Ectodermal cell (in vitro differentiated cells): ENCODE results near the gene SMIM22.
"Not testable (repeated sequence)": the region's sequence is repeated elsewhere in the genome, so short reads cannot be mapped to it uniquely, and the experiment has no call there.

Experiments
- H3K27ac ChIP-seq: 2 replicates; pipeline ENCODE4 v1.7.0; 2013; ENCODE audit warnings: mild to moderate bottlenecking, low read depth, low read length; ENCODE audit not compliant: insufficient read depth, poor library complexity, severe bottlenecking
- H3K27me3 ChIP-seq: 2 replicates; pipeline ENCODE4 v1.7.0; 2013; ENCODE audit warnings: mild to moderate bottlenecking, low read length; ENCODE audit not compliant: insufficient read depth, control insufficient read depth, poor library complexity, severe bottlenecking
- H3K36me3 ChIP-seq: one replicate; pipeline ENCODE4 v1.7.0; 2013; ENCODE audit warnings: low read length; ENCODE audit not compliant: control insufficient read depth, insufficient read depth
- H3K4me1 ChIP-seq: one replicate; pipeline ENCODE4 v1.7.0; 2013; ENCODE audit warnings: low read length; ENCODE audit not compliant: control insufficient read depth, insufficient read depth
- H3K4me3 ChIP-seq: 2 replicates; pipeline ENCODE4 v1.7.0; 2013; ENCODE audit warnings: low read depth, low read length, control low read depth; ENCODE audit not compliant: insufficient read depth
- H3K9me3 ChIP-seq: 2 replicates; pipeline ENCODE4 v1.7.0; 2013; ENCODE audit warnings: mild to moderate bottlenecking, low read length, moderate library complexity; ENCODE audit not compliant: control insufficient read depth
- WGBS, 2 experiments: methylation state at CpG; one replicate each; pipeline ENCODE4 v1.1.7; 2013; ENCODE audit warnings: missing lambda C conversion rate in 2 of 2; 5-methylcytosine and 5-hydroxymethylcytosine counted together

The SMIM22 gene

DNA sequence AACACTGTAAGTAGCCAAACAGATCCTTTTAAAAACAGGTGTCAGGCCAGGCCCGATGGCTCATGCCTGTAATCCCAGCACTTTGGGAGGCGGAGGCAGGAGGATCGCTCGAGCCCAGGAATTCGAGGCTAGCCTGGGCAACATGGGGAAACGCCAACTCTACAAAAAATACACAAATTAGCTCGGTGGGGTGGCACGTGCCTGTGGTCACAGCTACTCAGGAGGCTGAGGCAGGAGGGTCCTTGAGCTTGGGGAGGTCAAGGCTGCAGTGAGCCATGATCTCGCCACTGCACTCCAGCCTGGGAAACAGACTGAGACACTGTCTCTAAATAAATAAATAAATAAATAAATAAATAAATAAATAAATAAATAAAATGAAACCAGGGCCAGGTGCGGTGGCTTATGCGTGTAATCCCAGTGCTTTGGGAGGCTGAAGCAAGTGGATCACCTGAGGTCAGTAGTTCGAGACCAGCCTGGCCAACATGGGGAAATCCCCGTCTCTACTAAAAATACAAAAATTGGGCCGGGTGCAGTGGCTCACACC lies 10.7 kb upstream of the SMIM22 start:
- not testable (repeated sequence) for H3K27ac ChIP-seq, H3K36me3 ChIP-seq, H3K4me3 ChIP-seq, H3K9me3 ChIP-seq, H3K27me3 ChIP-seq, H3K4me1 ChIP-seq
- WGBS, 2 experiments = 91 to 95% methylated on average over 14 of the region's 14 CpGs

DNA sequence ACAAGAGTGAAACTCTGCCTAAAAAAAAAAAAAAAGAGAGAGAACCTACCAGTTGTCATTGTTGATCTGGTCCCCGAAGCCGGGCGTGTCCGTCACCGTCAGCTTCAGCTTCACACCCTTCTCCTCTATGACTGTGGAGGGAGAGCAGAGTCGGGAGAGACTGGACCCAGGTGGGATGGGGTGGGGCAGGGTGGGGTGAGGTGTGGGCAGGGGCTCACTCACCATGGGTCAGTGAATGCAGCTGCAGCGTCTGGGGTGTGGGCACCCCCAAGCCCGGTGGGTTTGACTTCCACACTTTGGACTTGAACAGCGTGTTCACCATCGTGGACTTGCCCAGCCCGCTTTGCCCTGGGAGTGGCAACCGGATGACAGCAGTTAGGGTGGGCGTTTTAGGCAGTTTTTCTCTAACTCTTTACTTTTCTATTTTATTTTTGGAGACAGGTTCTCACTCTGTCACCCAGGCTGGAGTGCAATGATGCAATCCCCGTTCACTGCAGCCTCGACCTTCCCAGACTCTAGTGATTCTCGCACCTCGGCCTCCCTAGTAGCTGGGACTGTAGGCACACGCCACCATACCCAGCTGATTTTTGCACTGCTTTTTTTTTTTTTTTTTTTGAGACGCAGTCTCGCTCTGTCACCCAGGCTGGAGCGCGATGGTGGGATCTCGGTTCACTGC lies 9.3 kb upstream of the SMIM22 start:
- peaks cover 6% of the 10 kb centered on the region for H3K4me1 ChIP-seq
- no peaks in the 10 kb centered on the region for H3K9me3 ChIP-seq
- no peaks in the 10 kb centered on the region for H3K27me3 ChIP-seq
- no peaks in the 10 kb centered on the region for H3K36me3 ChIP-seq
- no peak overlapping the region for H3K4me3 ChIP-seq
- 93 to 96% methylated on average over 23 of the region's 23 CpGs for WGBS, 2 experiments
- H3K27ac ChIP-seq = no peak overlapping the region

DNA sequence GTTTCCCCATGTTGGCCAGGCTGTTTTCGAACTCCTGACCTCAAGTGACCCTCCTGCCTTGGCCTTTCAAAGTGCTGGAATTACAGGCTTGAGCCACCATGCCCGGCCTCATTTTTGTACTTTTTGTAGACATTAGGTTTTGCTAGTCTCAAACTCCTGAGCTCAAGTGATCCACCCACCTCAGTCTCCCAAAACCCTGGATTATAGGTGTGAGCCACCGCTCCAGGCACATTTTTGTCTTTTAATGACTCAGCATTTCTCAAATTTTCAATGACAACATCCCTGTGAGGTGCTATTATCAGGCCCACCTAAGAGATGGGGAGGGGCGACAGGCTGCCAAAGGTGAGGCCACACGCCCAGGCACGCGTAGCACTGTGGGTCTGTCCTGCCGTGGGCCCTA lies 8.1 kb upstream of the SMIM22 start:
- H3K27me3 ChIP-seq = no peaks in the 10 kb centered on the region
- WGBS, 2 experiments = 93 to 95% methylated on average over 8 of the region's 8 CpGs
- peaks cover 6% of the 10 kb centered on the region for H3K4me1 ChIP-seq
- H3K4me3 ChIP-seq = no peak overlapping the region
- no peak overlapping the region for H3K27ac ChIP-seq
- no peaks in the 10 kb centered on the region for H3K36me3 ChIP-seq
- no peaks in the 10 kb centered on the region for H3K9me3 ChIP-seq

DNA sequence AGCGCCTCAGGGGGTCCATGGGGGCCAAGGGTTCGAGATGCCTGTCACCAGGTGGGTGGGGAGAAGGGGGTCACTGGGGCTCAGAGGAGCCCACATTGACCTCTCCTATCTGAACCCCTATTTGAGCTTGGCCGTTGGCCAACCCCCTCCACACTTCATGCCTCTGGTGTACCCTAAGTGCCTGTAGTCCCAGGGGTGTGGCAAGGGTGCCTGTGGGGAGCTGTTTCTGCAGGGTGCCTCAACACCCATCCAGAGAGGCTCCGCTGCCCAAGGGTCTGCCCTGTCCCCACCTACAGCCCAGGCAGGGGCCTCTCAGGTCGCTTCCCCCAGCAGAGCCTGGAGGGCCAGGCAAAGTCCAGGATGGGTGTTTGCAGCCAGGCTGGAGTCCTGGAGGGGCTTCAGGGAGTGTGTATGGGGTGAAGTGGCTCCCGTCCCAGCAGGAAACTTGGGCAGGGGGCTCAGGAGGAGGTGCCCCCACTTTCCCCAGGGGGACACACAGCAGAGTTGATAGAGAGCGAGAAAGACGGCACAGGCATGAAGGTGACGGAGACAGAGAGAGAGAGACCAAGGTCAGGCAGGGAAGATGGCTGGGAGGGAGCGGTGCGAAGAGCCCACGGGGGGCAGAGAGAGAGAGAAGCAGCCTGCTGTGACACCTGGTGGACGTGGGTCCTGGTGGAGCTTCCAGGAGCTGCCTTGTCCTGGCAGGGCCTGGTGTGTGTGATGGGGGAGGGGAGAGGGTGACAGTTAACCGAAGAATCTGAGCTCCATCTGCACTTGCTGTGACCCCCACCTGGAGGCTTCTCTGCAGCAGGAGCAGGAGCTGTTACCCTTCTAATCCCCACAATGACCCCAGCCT lies 7.3 kb upstream of the SMIM22 start, which contains the start of gene SEPTIN12:
Gene SEPTIN12 (minus strand): TSS at position 719 of the 856 bp plus-strand sequence. CDS start 700 bp downstream, at position 19.
- 81% methylated on average over 14 of the region's 14 CpGs for WGBS, 2 experiments
- H3K9me3 ChIP-seq = no peaks in the 10 kb centered on the region
- no peaks in the 10 kb centered on the region for H3K27me3 ChIP-seq
- H3K36me3 ChIP-seq = no peaks in the 10 kb centered on the region
- H3K4me1 ChIP-seq = peaks cover 6% of the 10 kb centered on the region
- H3K27ac ChIP-seq = no peak within 1 kb of the TSS
- H3K4me3 ChIP-seq = no peak within 1 kb of the TSS

DNA sequence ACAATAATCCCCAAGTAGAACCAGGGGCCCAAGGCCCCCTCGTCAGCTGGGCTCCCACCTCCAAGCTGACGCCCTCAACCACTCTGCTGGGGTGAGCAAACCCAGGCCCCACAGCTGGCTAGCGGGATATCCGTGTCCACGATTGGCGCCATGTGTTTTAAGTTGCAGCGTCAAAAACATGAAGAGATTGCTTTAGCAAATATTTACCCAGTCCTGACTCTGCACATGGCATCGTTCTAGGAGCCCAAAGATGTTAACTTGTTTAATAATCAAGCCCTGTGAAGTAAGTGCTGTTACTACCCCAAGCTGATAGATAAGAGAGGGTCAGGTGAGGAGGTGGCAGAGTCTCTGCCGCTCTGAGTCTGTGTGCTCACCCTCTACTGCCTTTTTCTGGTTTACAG lies 6.7 kb upstream of the SMIM22 start:
- 89 to 92% methylated on average over 9 of the region's 9 CpGs for WGBS, 2 experiments
- H3K27me3 ChIP-seq = no peaks in the 10 kb centered on the region
- no peak overlapping the region for H3K27ac ChIP-seq
- no peaks in the 10 kb centered on the region for H3K36me3 ChIP-seq
- H3K4me3 ChIP-seq = no peak overlapping the region
- peaks cover 6% of the 10 kb centered on the region for H3K4me1 ChIP-seq
- no peaks in the 10 kb centered on the region for H3K9me3 ChIP-seq

DNA sequence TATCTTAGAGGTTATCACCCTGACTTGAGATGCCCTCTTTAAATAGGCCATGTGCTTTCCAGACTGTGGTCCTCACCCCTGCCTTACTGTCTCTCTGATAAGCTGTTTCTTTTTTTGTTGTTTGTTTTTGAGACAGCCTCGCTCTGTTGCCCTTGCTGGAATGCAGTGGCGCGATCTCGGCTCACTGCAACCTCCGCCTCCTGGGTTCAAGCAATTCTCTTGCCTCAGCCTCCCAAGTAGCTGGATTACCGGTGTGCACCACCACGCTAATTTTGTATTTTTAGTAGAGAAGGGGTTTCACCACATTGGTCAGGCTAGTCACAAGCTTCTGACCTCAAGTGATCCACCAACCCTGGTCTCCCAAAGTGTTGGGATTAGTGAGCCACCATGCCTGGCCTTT lies 6.3 kb upstream of the SMIM22 start:
- Histone ChIP-seq H3K36me3 (no peaks in the 10 kb centered on the region), H3K27me3 (no peaks in the 10 kb centered on the region), H3K9me3 (no peaks in the 10 kb centered on the region), H3K4me3 (no peak overlapping the region), H3K27ac (no peak overlapping the region), H3K4me1 (peaks cover 6% of the 10 kb centered on the region)
- 94% methylated on average over 7 of the region's 7 CpGs for WGBS, 2 experiments

DNA sequence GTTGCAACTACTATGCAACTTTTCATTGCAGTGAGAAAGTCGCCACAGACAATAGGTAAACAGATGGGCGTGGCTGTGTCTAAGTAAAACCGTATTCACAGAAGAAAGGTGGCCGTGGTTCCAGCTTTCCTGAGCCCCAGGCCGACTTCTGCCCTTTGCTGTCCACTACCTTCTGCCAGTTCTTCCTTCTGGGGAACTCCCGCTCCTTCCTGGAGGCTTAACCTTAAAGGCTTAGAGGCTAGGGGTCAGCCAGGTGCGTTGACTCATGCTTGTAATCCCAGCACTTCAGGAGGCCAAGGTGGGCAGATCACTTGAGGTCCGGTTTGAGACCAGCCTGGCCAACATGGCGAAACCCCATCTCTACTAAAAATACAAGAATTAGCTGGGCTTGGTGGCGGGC lies 4.9 kb upstream of the SMIM22 start:
- Histone ChIP-seq H3K27me3 (no peaks in the 10 kb centered on the region), H3K27ac (no peak overlapping the region), H3K4me3 (no peak overlapping the region), H3K9me3 (no peaks in the 10 kb centered on the region), H3K36me3 (no peaks in the 10 kb centered on the region), H3K4me1 (peaks cover 6% of the 10 kb centered on the region)
- WGBS, 2 experiments = 87 to 92% methylated on average over 10 of the region's 10 CpGs

DNA sequence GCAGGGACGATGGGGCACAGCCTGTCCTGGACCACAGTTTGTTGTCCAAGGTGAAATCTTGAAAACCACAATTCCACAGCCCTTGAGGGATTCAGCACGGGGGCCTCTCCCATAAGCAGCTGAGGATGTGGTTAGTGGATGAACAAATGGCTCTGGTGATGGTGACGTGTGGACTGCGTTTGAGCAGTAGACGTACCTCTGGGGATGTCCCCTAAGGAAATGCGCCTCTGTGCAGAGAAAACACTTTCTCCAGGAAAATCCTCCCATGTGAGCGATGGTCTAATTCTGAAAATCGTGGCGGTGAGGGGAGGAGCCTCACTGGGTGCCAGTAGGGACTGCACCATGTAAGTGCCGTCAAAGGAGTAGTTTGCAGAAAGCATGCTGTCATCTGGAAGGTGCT lies 4.3 kb upstream of the SMIM22 start:
- H3K4me1 ChIP-seq = peaks cover 6% of the 10 kb centered on the region
- no peak overlapping the region for H3K4me3 ChIP-seq
- no peaks in the 10 kb centered on the region for H3K9me3 ChIP-seq
- no peaks in the 10 kb centered on the region for H3K36me3 ChIP-seq
- H3K27ac ChIP-seq = no peak overlapping the region
- no peaks in the 10 kb centered on the region for H3K27me3 ChIP-seq
- WGBS, 2 experiments = 90 to 91% methylated on average over 10 of the region's 10 CpGs

DNA sequence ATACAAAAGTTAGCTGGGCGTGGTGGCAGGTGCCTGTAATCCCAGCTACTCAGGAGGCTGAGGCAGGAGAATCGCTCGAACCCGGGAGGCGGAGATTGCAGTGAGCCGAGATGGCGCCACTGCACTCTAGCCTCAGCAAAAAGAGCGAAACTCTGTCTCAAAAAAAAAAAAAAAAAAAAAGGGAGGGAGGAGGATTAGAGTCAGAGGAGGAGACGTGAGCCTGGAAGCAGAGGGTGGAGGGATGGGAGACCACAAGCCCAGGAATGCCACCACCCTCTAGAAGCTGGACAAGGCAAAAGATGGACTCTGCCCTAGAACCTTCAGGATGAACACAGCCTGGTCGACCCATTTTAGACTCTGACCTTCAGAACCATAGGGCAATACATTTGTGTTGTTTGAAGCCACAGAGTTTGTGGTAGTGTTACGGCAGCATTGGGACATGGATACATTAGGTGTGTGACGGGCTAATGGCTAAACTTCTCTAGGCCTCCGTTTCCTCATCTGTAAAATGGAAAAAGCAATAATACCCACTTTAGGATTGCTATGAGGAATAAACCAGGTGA lies 2.1 kb upstream of the SMIM22 start:
- 83 to 86% methylated on average over 13 of the region's 13 CpGs for WGBS, 2 experiments
- H3K9me3 ChIP-seq = no peaks in the 10 kb centered on the region
- H3K27ac ChIP-seq = no peak overlapping the region
- H3K4me1 ChIP-seq = peaks cover 2% of the 10 kb centered on the region
- H3K27me3 ChIP-seq = no peaks in the 10 kb centered on the region
- H3K36me3 ChIP-seq = no peaks in the 10 kb centered on the region
- H3K4me3 ChIP-seq = no peak overlapping the region
